ENCODE data around the gene ZCCHC7.
"Not testable (repeated sequence)": the region's sequence is repeated elsewhere in the genome, so short reads cannot be mapped to it uniquely, and the experiment has no call there.

Gene ZCCHC7

DNA sequence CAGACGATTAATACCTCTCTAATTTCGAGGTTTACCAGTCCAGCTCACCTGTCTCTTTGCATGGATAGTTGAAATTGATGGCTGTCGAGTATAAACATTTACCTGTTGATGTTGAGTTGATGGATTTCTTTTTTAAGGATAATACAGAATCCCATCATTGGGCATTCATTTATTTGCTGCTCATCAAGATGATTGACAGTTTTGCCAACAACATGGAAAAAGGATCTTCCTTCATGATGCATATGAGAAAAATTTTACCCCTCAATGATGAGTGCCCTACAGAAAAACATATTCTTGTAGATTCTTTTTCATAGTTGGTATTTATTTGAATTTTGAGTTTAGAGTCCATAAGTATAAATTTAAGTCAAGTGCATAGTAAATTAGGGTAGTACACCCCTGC lies 59.2 kb downstream of the ZCCHC7 start:
- DNase-seq, result no peak

DNA sequence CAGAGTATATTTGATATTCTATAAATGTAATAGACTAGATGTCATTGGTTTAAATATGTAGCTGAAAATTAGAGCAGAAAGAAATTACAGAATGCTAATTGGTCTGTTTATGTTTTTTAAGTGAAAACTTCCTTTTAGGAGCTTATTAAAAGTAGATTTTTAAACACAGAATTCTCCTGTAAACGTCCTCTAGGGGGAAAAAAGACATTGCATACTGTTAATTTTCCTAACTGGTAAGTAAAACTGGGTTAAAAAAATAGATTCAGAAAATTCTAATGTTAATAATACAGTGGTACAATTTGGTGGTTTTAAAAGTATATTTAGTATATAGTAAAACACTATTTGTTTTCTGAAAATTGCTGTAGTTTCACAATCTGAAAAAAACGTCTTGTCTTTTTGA lies 59.8 kb downstream of the ZCCHC7 start:
- DNase-seq, result no peak

DNA sequence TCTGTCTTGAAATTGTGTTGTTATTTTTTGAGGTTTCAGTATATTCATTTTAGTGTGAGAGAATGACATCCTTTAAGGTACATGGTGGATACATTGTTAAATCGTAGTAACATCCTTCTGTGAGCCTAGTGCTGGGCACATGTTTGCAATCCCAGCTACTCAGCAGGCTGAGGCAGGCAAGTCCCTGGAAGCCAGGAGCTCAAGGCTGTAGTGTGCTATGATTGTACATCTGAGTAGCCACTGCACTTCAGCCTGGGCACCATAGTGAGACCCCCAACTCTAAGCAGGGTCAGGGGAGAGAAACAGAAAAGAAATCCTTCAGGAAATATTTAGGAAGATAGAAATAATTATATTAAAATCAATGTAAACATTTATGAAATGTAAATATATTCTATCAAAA lies 62.3 kb downstream of the ZCCHC7 start:
- DNase-seq, result no peak

DNA sequence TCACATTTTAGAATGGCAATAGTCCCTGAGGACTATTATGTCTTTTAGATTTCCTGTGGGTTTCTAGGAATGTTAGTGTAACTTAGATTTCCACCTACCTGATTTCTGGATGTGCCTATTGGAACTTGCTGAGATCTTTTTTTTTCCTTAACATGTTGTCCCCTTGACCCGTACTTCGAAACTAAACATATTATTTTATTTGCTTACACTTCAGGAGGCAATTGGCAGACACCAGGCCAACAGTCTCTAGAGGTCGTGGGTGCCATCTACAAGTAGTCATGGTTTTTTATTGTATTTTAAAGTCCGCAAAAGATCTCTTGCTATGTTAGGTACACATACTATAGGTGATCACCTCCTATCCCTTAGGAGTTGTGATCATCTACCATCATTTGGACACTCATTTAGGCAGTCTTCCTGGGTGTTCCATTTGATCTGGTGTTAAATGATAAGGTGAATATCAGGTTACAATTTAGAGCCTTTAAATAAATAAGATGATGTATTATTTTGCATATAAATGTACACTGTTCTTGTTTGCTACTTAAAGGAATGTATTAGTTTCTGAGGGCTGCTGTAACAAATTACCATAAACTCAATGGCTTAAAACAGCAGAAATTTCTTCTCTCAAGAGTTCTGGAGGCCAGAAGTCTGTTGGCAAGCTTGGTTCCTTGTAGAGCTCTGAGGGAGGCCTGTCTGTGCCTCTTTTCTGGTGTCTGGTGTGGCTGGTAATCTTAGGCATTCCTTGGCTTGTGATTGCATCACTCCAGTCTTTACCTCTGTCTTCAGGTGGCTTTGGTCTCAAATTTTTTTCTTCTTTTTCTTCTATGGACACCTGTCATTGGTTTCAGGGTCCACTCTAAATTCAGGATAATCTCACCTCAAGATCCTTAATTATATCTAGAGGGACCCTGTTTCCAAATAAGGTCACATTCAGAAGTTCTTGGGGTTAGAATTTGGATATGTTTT lies 64.8 kb downstream of the ZCCHC7 start:
- DNase-seq, result no peak

DNA sequence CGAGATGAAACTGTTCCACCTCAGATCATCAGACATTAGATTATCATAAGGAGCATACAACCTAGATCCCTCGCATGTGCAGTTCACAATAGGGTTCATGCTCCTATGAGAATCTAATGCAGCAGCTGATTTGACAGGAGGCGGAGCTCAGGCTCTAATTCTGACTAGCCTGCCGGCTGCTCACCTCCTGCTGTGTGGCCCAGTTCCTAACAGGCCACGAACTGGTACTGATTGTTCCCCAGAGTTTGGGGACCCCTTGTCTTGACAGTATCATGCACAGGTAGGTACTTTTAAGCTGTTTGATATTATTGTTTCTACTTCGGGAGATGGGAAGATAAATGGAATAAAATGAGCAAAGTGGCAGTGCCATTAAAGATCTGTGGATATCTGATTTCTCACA lies 66.9 kb downstream of the ZCCHC7 start:
- no peak for DNase-seq

DNA sequence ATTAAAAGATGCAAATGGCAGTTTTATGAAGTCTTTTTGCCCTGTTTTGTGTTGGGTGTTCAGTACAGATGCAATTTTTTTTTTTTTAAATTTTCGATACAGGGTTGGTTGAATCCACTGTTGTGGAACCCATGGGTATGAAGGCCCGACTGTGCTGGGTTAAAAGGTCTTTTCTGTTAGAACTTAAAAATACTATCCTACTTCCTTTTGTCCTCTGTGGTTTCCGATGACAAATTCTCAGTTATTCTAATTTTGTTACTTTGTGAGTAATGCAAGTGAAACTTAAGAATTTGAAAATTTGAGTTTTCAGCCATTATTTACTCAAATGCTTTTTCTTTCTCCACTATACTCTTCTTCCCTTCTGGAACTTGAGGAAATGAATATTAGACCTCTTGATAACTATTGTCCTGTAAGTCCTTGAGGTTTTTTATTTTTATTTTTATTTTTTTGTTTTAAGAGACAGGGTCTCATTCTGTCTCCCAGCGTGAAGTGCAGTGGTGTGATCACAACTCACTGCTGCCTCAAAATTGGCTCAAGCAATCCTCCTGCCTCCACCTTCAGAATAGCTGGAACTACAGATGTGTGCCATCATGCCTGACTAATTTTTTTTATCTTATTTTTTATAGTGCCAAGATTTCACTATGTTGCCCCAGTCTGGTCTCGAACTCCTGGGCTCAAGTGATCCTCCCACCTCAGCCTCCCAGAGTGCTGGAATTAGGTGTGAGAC lies 67.5 kb downstream of the ZCCHC7 start:
- no peak for DNase-seq

DNA sequence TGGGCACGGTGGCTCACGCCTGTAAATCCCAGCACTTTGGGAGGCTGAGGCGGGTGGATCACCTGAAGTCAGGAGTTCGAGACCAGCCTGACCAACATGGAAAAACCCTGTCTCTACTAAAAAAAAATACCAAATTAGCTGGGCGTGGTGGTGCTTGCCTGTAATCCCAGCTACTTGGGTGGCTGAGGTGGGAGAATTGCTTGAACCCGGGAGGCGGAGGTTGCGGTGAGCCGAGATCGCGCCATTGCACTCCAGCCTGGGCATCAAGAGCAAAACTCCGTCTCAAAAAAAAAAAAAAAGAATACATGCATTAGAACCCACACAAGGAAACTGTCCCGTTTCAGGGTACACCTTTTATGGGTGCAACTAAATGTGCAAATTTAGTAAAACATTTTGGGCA lies 70.4 kb downstream of the ZCCHC7 start:
- not testable (repeated sequence) for DNase-seq

DNA sequence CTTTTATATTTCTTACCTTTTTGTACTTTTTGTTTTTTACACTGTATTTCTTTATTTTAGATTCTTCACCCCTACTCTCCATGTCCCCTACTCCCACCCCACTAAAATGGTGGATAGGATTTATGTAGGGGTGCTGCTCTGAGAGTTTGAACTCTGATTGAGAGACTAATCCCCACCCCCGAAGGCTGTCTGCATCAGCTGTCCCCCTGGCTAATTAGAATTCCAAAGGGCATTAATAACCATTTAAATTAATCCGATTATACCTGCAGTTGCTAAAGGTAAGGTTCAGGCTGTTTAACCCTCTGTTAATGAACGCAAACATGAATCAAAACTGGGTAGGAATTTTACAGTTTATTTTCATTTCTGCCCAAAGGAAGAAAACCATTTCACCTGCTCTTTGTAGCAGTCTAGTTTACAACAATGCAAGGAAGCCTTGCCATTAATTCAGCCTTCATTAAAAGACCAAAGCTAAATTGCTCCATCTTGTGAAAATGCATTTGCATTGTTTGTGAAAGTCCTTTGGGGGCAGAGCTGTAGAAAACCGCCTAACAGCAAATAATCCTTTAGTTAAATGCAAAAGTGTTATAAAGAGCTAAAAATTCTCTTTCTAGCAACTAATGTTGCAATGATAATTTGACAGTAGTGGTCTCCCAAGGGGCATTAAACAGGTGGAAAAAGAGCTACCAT lies 71.2 kb downstream of the ZCCHC7 start:
- no peak for DNase-seq

DNA sequence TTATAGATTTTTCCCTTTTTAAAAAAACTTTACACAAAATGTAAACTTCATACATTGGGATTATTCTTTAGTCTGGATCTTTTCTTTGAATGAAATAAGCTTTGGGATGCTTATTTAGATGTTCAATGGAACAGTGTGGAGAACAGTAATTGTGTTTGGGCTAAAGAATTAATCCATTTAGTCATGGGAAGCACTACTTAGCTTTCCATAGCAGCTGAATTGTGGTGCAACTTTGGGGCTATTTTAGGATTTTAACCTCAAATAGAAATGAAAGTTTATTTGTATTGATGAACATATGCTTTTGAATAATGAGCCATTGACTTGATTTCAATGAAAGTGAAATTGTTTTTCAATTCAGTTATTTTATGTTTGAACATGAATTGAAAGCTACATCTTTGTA lies 72.4 kb downstream of the ZCCHC7 start:
- DNase-seq, result no peak

DNA sequence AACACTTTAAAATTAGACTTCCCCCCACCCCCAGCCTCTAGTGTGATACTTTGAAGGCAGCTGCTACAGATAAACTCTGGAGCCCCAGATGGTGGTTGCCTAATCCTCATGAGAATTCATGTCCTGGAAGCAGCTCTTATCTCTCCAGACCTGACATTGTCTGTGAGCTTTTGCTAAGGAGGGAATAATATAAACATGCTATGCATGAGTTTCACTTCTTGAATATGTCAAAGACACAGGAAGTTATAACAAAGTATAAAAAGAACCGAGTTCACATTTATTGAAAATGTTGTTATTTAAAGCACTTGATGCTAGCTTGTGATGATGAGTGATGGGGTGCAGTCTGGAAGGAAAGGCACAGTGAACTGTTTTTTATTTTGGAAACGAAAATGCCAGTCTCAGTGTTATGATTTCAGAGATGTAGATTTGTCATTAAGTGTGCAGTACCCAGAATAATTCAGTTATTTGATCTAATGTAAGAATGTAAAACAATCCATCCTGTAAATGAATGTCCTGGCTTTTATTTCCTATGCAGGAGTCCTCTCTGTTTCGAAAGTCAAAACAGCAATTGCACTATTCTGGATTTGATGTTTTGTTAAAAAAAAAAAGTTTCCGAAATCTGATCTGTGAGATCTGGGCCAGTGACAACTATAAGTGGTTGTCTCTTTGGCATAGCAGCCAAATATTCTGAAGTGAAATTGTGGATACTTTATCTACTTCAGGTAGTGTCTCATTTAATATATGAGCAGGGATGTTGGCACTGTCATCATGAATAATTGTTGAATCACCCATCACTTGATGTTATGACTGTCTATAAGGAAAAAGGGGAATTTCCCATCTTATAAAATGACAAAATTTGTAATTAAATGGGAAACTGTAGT lies 77.0 kb downstream of the ZCCHC7 start:
- DNase-seq, result no peak

DNA sequence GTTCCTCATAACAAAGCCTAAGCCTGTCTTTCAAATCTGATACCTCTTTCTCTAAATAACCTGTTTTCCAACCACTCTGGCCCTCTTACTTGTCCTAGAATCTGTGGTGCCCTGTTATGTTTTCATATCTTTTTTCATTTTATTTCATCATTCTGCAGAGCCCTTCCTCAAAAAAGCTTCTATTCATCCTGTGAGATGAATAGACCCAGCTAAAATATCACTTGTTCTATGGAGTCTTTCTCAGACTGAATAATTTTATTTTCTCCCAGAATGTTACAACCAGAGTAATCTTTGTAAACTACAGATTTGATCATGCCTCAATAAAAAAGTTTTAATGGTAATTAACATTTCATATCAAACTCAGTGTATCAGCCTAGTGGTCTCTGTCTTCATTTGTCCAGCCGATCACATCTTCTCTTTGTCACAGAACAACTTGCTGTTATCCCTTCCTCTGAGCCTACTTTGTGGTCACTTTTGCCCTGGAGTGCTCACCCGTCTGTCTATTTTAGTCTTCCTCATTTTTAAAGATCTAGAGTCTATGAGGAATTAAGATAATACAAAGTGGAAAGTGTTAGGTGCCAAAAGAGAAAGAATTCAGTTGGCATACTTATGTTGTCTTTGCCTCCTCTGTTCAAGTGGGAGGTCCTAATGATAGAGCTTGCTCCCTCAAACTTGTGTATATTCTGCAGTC lies 77.8 kb downstream of the ZCCHC7 start:
- no peak for DNase-seq

DNA sequence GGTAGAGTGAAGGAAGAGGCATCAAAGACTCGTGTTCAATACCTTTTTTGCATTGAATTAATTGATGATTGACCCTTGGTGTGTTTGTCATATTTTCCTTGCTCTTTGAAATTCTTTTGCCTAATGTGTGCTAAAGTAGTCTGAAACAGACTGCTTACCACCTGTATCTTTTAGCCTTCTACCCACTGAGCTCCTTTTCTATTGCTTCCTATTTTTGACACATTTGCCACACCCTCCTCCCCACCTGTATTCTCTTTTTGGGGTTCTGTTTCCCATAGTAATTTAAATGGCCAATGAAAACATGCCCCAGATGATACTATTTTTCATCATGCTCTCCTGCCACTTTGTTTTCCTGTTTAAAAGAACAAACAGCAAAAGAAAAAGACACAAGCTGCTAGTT lies 78.5 kb downstream of the ZCCHC7 start:
- DNase-seq, result no peak

DNA sequence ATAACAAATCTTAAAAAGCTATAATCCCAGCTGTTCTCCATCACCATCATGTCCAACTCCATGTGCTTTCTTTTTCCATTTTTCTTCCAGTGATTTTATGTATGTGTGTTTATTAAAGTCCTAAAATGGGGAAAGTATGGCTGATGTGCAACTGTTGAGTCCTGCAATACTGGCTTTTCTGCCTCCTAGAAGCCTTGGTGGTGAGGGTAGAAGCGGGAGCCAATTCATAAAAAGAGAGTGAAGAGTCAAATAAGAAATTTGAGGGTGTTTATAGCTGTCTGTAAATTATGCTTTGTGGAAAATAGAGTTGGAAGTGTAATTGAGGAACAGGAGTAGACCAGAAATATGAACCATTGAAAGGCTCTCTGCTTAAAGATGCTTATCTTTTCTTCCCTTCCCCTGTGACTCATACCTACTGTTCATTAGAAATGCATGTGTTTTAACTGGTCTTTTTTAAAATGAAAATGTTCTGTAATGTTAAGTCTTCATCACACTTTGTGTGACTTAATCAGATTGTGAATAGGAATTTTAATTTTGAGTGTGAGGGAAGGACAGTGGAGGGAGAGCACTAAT lies 80.1 kb downstream of the ZCCHC7 start:
- DNase-seq, result no peak

DNA sequence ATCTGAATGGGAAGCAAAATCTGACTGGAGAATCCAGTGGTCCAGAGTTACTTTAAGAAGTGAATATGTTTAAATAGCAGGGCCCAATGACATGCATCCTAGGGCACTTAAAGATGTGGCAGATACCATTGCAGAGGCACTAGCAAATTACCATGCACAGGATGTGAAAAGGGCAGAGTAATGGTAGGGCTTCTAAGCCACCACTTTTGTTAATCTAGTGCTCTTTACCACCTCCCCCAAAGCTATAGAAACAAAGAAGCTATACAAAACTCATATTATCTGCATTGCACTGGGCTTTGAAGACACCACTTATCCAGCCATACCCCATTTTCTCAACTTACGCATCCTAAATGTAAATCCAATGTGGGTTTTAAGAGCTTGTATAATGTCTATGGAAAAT lies 81.2 kb downstream of the ZCCHC7 start:
- DNase-seq, result no peak

DNA sequence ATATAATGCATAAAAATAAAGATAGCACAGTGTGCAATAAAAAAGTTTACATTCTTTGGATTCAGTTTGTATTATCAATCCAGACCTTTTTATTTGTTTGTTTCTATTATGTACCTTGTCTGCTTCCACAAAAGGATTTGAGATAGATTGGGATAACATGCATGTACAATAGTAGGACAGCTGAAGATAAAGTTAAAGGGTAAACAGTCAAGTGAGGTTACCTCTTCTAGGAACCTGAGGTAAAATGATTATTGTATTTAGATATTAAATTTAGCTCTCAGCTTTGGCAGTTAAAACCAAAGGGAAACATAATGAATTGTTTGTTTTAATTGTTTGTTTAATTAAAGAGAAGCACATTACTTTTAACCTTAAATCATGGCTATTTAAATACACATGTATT lies 81.7 kb downstream of the ZCCHC7 start:
- no peak for DNase-seq

DNA sequence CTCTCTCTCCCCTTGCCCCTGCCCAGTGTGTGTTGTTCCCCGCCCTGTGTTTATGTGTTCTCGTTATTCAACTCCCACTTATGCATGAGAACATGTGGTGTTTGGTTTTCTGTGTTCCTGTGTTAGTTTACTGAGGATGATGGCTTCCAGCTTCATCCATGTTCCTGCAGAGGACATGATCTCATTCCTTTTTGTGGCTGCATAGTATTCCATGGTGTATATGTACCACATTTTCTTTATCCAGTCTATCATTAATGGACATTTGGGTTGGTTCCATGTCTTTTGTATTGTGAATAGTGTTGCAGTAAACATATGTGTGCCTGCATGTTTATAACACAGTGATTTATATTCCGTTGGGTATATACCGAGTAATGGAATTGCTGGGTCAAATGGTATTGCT lies 83.1 kb downstream of the ZCCHC7 start:
- DNase-seq, result not testable (repeated sequence)

DNA sequence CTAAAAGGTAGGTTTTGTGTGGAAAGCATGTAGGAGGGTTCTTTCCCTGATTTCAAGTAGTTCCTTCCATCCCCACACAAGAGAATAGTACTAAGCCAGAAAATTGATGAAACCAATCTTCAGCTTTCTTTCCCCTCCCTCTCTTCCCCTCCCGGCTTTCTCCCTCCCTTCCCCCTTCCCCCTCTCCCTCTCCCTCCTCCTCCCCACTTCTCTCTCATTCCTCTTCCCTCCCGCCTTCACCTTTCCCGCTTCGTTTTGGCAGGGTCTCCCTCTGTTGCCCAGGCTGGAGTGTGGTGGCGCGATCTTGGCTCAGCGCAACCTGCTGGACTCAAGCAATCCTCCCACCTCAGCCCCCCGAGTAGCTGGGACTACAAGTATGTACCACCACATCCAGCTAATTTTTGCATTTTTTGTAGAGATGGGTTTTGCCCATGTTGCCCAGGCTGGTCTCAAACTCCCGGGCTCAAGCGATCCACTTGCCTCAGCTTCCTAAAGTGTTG lies 85.8 kb downstream of the ZCCHC7 start:
- no peak for DNase-seq

DNA sequence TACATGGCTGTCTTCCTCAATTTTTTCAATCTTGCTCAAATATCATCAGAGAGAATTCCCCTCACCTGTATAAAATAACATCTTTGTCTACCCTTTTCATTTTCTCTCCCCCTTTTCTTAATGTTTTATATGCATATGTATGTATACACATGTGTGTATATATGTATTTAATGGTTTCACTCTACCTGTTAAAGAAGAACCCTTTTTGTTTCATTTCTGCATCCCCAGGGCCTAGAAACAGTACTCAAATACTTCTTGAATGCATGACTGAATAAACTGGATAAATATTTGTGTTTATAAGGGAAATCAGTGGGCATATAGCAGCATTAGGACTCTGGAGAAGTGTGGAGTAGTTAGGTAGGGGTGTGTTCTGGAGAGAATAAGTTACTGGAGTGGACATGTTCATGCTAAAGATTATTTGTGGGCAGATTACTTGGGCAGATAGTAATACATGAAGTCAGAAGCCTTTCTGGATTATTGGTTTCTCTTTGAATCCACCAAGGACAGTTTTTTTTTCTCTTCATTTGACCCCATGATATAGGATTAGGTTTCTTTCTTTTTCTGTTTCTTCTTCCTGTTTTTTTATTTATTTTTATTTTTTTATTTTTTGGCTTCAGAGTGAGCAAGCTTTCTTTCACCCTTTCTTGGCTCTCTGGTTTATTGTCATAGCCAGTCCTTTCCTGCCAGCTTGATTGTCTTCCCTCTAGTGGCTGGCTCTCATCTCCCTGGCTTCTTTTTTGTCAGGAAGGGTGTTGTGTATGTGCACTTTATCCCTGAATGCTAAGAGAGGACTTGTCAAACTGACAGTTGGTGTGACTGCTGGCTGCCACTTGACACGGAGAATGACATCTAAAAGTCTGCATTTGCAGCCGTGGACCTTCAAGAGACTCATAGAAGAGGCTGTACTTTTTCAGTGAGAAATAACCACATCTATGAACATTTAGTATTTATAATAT lies 89.3 kb downstream of the ZCCHC7 start:
- no peak for DNase-seq

DNA sequence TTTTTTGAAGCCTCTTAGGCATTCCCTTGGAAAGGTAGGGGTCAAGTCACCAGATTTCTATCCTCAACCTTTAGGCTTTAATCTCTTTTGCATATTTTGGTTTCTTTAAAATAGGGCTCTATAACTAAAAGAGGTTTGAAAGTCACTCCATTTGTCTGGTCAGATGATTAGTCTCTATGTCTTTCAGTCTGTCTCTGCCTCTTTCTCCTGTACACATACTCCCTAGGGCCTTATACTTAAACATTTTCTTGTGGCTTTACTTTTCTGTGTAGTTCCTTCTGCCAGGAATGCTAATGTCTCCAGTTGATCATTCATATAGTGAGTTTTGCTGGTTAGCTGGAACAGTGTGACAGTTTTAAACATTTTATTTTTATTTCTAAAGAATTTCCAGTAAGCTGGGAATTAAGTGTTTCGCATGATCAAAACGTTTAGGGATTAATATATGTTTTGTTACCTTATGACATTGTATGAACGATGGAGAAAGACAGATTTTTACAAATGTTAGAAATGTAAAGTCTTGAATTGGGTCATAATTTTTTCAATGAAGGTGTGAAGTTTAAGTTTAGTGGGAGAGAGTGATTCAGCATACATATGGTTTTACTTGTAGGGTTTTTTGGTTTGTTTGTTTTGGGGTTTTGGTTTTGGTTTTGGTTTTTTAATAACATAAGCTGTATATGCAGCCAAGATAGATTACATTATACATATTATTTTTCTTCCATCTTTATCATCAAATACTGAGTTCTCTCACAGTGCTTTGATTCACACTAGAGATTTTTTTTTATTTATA lies 90.6 kb downstream of the ZCCHC7 start:
- DNase-seq, result no peak

All from NCI-H1436 treated with DMSO at 0.1 percent for 48 hours (cell line).